NCI-H526 (cell line): ENCODE results near the gene SEMA6A.

Source experiments
- DNase-seq, 2 experiments: peaks; one replicate each; lab custom pipeline; 2025; lab: John Stamatoyannopoulos, UW

The SEMA6A gene

GRCh38 chr5:116437922-116438578, 136.6 kb downstream of the SEMA6A start:
- no peak for DNase-seq

GRCh38 chr5:116437351-116437705, 137.3 kb downstream of the SEMA6A start:
- no peak for DNase-seq

GRCh38 chr5:116436674-116437350, 137.8 kb downstream of the SEMA6A start:
- DNase-seq, result no peak

- no peak for DNase-seq
These were observed 145.7 kb downstream of the SEMA6A start for GRCh38 chr5:116428966-116429365.

GRCh38 chr5:116428413-116428812, 146.2 kb downstream of the SEMA6A start:
- DNase-seq, result no peak

GRCh38 chr5:116424951-116425350, 149.7 kb downstream of the SEMA6A start:
- DNase-seq, result no peak

- no peak for DNase-seq
These were observed 150.4 kb downstream of the SEMA6A start for GRCh38 chr5:116424258-116424615.

- no peak for DNase-seq
These were observed 150.9 kb downstream of the SEMA6A start for GRCh38 chr5:116423587-116424257.

GRCh38 chr5:116423141-116423540, 151.5 kb downstream of the SEMA6A start:
- DNase-seq, result no peak

GRCh38 chr5:116421080-116421629, 153.5 kb downstream of the SEMA6A start:
- DNase-seq, result no peak

- no peak for DNase-seq
These were observed 154.1 kb downstream of the SEMA6A start for GRCh38 chr5:116420540-116420939.

GRCh38 chr5:116419258-116419657, 155.4 kb downstream of the SEMA6A start:
- DNase-seq, result no peak

GRCh38 chr5:116418774-116419173, 155.8 kb downstream of the SEMA6A start:
- no peak for DNase-seq

- DNase-seq, result no peak
These were observed 156.6 kb downstream of the SEMA6A start for GRCh38 chr5:116418016-116418415.

- no peak for DNase-seq
These were observed 158.6 kb downstream of the SEMA6A start for GRCh38 chr5:116415989-116416388.

- DNase-seq, result no peak
These were observed 159.4 kb downstream of the SEMA6A start for GRCh38 chr5:116415182-116415581.

- DNase-seq, result no peak
These were observed 163.5 kb downstream of the SEMA6A start for GRCh38 chr5:116411101-116411571.

GRCh38 chr5:116410336-116410890, 164.2 kb downstream of the SEMA6A start:
- DNase-seq, result no peak

GRCh38 chr5:116409591-116410296, 164.9 kb downstream of the SEMA6A start:
- no peak for DNase-seq

GRCh38 chr5:116406306-116407041, 168.1 kb downstream of the SEMA6A start:
- DNase-seq, result no peak

GRCh38 chr5:116404792-116405191, 169.8 kb downstream of the SEMA6A start:
- DNase-seq, result no peak
